ENCODE measurements around the gene KIF25. TPM values are rescaled to one million over a fixed set of nuclear protein-coding genes. Genes with fewer than 3 reads are reported as not detected.

Gene KIF25
- total and polyA plus RNA-seq, 9 donors: 0.32 to 1.2 (median 0.74) TPM; not detected in 4

DNA sequence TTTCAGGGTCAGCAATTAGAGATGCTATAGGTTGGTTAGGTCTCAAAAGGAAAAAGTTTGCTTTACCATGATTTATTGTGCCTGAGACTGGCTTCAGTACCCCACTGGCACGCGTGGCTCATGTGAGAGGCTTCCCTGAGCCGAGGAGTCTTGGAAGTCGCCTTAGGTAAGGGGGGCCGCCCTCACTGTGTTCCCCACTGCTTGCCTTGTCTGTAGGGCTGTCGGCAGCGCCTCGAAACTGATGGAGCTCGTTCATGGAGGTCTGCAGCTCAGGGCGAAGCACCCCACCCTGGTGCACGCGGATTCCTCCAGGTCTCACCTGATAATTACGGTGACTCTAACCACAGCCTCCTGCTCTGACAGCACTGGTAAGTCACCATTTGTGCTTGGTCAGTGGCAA, 42.4 kb downstream of the KIF25 start:
- Histone ChIP-seq H3K27me3 (no peaks in the 10 kb centered on the region), H3K4me3 (no peak overlapping the region), H3K36me3 (no peaks in the 10 kb centered on the region), H3K4me1 (ENCODE audit: insufficient read depth) (no peaks in the 10 kb centered on the region), H3K27ac (no peak overlapping the region), H3K9me3 (no peaks in the 10 kb centered on the region)
- intact Hi-C loops (cut with DNase I): no loop called here
- WGBS, 3 donors: 83 to 86% (median 84%) methylated on average over 13 of the region's 13 CpGs
- peak in 2 of 5 donors; percentile 22 to 36 for DNase-seq
- TF ChIP-seq EP300 (IDR thresholded peaks at IDR 0.05) (no peak), CTCF (IDR thresholded peaks at IDR 0.05) (no peak), POLR2A (IDR thresholded peaks at IDR 0.05) (no peak)

- no peaks in the 10 kb centered on the region for H3K9me3 ChIP-seq
- no peaks in the 10 kb centered on the region for H3K36me3 ChIP-seq
- DNase-seq: peak in 1 of 5 donors; percentile 7
- H3K4me1 ChIP-seq (ENCODE audit: insufficient read depth): peaks cover 3% of the 10 kb centered on the region
- TF ChIP-seq CTCF (IDR thresholded peaks at IDR 0.05) (no peak), POLR2A (IDR thresholded peaks at IDR 0.05) (no peak), EP300 (IDR thresholded peaks at IDR 0.05) (no peak)
- H3K27me3 ChIP-seq: no peaks in the 10 kb centered on the region
- H3K27ac ChIP-seq: no peak overlapping the region
- no peak overlapping the region for H3K4me3 ChIP-seq
- intact Hi-C loops (cut with DNase I): no loop called here
- WGBS, 3 donors: 90 to 93% (median 92%) methylated on average over 15 of the region's 15 CpGs
These were observed 43.5 kb downstream of the KIF25 start for GRCh38 chr6:168040856-168041496.

DNA sequence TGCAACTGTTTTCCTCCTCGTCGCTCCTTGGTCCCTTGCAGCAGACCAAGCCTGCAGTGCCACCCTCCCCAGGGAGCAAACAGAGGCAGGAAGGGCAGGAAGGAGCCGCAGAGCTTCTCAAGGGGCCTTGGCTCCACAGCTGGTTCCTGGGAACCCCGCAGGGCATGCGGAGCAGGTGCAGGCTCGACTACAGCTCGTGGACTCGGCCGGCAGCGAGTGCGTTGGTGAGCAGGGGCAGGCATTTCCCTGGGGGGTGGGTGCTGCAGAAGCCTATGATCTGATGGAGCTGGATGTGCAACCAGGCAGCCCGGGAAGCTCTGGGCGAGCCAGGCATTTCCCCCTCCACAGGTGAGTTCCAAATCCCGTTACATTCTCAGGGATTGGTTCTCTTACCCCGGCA, 44.5 kb downstream of the KIF25 start:
- H3K9me3 ChIP-seq: no peaks in the 10 kb centered on the region
- no peak overlapping the region for H3K27ac ChIP-seq
- H3K27me3 ChIP-seq: no peaks in the 10 kb centered on the region
- no peak for TF ChIP-seq POLR2A (IDR thresholded peaks at IDR 0.05)
- no peak for TF ChIP-seq EP300 (IDR thresholded peaks at IDR 0.05)
- TF ChIP-seq CTCF (IDR thresholded peaks at IDR 0.05): no peak
- H3K4me1 ChIP-seq (ENCODE audit: insufficient read depth): peaks cover 7% of the 10 kb centered on the region
- intact Hi-C loops (cut with DNase I): no loop called here
- H3K36me3 ChIP-seq: no peaks in the 10 kb centered on the region
- DNase-seq: peak in 1 of 5 donors; percentile 14
- H3K4me3 ChIP-seq: no peak overlapping the region
- WGBS, 3 donors: 89 to 94% (median 93%) methylated on average over 15 of the region's 15 CpGs

- Histone ChIP-seq H3K4me3 (no peak overlapping the region), H3K36me3 (no peaks in the 10 kb centered on the region), H3K4me1 (ENCODE audit: insufficient read depth) (peaks cover 7% of the 10 kb centered on the region), H3K27me3 (no peaks in the 10 kb centered on the region), H3K27ac (no peak overlapping the region), H3K9me3 (no peaks in the 10 kb centered on the region)
- TF ChIP-seq CTCF (IDR thresholded peaks at IDR 0.05) (no peak), EP300 (IDR thresholded peaks at IDR 0.05) (no peak), POLR2A (IDR thresholded peaks at IDR 0.05) (no peak)
- intact Hi-C loops (cut with DNase I): no loop called here
- peak in 2 of 5 donors; percentile 17 to 27 for DNase-seq
- 93 to 99% (median 97%) methylated on average over 28 to 29 of the region's 29 CpGs for WGBS, 3 donors
These were observed 45.1 kb downstream of the KIF25 start for GRCh38 chr6:168042426-168043192.

All from ovary (tissue), 9 donors.